ENCODE data around the gene ANTXR2. TPM values are rescaled to one million over a fixed set of nuclear protein-coding genes. Genes with fewer than 3 reads are reported as not detected.

Gene ANTXR2
- total and polyA plus RNA-seq, 2 of the 13 experiments (the other 11 are each of a cell fraction or from before 2014, with no cell fraction given): 4.6 to 14.5 TPM

DNA sequence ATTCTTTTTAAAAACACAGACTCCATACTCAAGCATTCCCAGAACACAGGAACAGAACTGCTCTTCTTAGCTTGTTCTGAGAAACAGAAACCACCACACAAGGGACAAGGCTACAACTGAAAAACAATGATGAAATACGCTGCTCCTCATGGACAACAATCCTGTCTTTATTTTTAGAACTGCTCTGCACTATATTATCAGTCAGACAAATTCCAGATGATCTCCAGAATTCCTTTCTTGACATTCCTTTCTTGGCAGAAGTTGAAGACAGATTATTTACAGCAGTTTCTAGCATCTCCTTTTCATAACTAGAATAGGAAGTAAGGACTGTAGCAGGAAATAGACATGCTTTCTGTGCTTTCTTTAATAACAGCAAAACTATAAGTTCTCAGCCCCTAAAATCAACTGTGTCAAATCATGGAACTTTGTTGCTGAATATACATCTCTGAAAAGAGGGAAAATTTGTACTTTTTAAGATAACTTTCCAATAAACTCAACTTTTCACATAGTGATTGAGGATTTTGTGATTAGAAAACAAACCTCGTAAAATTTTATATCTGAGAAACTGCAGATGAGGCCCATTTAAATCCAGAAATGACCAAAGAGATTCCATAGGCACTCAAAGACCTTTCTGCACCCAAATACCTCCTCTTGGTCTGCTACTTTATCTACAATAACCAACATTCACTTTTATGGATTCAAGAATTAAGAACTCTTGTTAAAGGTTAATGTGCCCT lies 35.9 kb downstream of the ANTXR2 start:
- in situ Hi-C loops (cut with HindIII; ENCODE audit: extremely low pct_ligation_motif_present, low pct_unique_long_range_greater_than_20kb): no loop called here
- H3K27me3 ChIP-seq (ENCODE audit: control insufficient read depth in 1 of 2, insufficient read depth in 2 of 2, low read length in 2 of 2): no peaks in the 10 kb centered on the region
- no peaks in the 10 kb centered on the region for H3K79me2 ChIP-seq (ENCODE audit: insufficient read depth, low read length)
- no peaks in the 10 kb centered on the region for H3K36me3 ChIP-seq (replicated peaks in 1 of 2; ENCODE audit: control insufficient read depth in 1 of 2, insufficient read depth in 2 of 2, low read length in 2 of 2)
- no peak for TF ChIP-seq ZSCAN12 (CRISPR knock-in tag; IDR thresholded peaks at IDR 0.05)
- TF ChIP-seq NR2F2 (IDR thresholded peaks at IDR 0.05; ENCODE audit: borderline replicate concordance, low read depth): no peak
- TF ChIP-seq PCBP1 (IDR thresholded peaks at IDR 0.05; ENCODE audit: borderline replicate concordance, low read depth, low read length): no peak
- TF ChIP-seq HOXA3 (CRISPR knock-in tag; IDR thresholded peaks at IDR 0.05): no peak
- no peak for TF ChIP-seq SIX1 (CRISPR knock-in tag; IDR thresholded peaks at IDR 0.05; ENCODE audit: borderline replicate concordance)
- no peak for TF ChIP-seq ZHX1 (CRISPR knock-in tag; IDR thresholded peaks at IDR 0.05; ENCODE audit: low read depth)
- no peak for TF ChIP-seq DNMT3B (CRISPR knock-in tag; conservative IDR thresholded peaks at IDR 0.05)
- no peak for TF ChIP-seq ZKSCAN8 (CRISPR knock-in tag; IDR thresholded peaks at IDR 0.05; ENCODE audit: borderline replicate concordance)
- intact Hi-C loops (cut with micrococcal nuclease; ENCODE audit: unreplicated experiment): no loop called here
- ATAC-seq: no peak
- peaks cover 10% of the 10 kb centered on the region for H3K4me1 ChIP-seq (ENCODE audit: insufficient read depth, low read length)
- H2AFZ ChIP-seq (ENCODE audit: low read length): no peak overlapping the region
- no peaks in the 10 kb centered on the region for H3K9me3 ChIP-seq (ENCODE audit: low read length)
- H3K27ac ChIP-seq (ENCODE audit: extremely low read length, insufficient read depth, low read length): no peak overlapping the region
- no TSS peak for BruUV-seq (replicated peaks)
- H3K4me3 ChIP-seq (replicated peaks in 1 of 3; ENCODE audit: insufficient read depth in 1 of 3, low read depth in 2 of 3, low read length in 3 of 3): no peak overlapping the region
- DNase-seq (ENCODE audit: low spot score): no peak
- H3K9ac ChIP-seq (ENCODE audit: insufficient read depth, low read depth, low read length): no peak overlapping the region
- no peak overlapping the region for H3K4me2 ChIP-seq (ENCODE audit: low read depth, low read length)
- ChIA-PET CTCF (ENCODE audit: low intra/inter-chr PET ratio, low total read pairs) (no interaction called here), POLR2A (no interaction called here)
- 94% methylated on average over 2 of the region's 2 CpGs for WGBS (ENCODE audit: low lambda C conversion rate)
- no peaks in the 10 kb centered on the region for H4K20me1 ChIP-seq (ENCODE audit: insufficient read depth, low read length)
- no peak for FAIRE-seq

All from HepG2 (cell line).